OCI-LY3 (cell line): ENCODE results near the gene NDST1.

Experiments
- CTCF ChIP-seq: fragments of 200-600, 300-600 bp; sonication (generic); IDR thresholded peaks from 2 replicates; pipeline ENCODE4 v1.5.1; 2014; ENCODE audit warnings: antibody characterized with exemption, low read length, low read depth
- EZH2phosphoT487 ChIP-seq: fragments of 200-600 bp; shearing (Covaris generic); IDR thresholded peaks from 2 replicates; pipeline ENCODE4 v1.6.1; 2018; ENCODE audit warnings: antibody characterized with exemption, mixed run types, low read depth

- TF ChIP-seq CTCF (no peak), EZH2phosphoT487 (no peak)
Measured at GRCh38 chr5:150598821-150599273, 90.9 kb downstream of the NDST1 start.
